HepG2 (cell line): ENCODE results near the gene CXXC5. TPM values are rescaled to one million over a fixed set of nuclear protein-coding genes. Genes with fewer than 3 reads are reported as not detected.

Source experiments
- CHD4 ChIP-seq: fragments of 200-600 bp; sonication (generic); IDR thresholded peaks from 2 replicates; pipeline ENCODE4 v1.7.0; 2017; ENCODE audit warnings: mild to moderate bottlenecking, low read length, borderline replicate concordance
- EED ChIP-seq: sonication (generic); formaldehyde crosslinking; IDR thresholded peaks from 2 replicates; pipeline ENCODE4 v1.5.0; 2020; ENCODE audit warnings: mild to moderate bottlenecking, missing genetic modification reagents
- GFI1 ChIP-seq: sonication (generic); formaldehyde crosslinking; IDR thresholded peaks from 2 replicates; pipeline ENCODE4 v1.5.0; 2020; ENCODE audit warnings: missing genetic modification reagents, mild to moderate bottlenecking, borderline replicate concordance
- HNRNPL ChIP-seq: fragments of 200-400 bp; formaldehyde crosslinking; IDR thresholded peaks from 2 replicates; pipeline ENCODE4 v1.6.1; 2017; ENCODE audit warnings: mild to moderate bottlenecking, low read depth, low read length
- IRF9 ChIP-seq: sonication (generic); formaldehyde crosslinking; IDR thresholded peaks from 2 replicates; pipeline ENCODE4 v1.8.0; 2022; ENCODE audit warnings: missing genetic modification reagents, mild to moderate bottlenecking, borderline replicate concordance
- LCORL ChIP-seq, 2 experiments: fragments of 450-650 bp in 1 of 2; sonication (generic) in 1 of 2; formaldehyde crosslinking in 1 of 2; IDR thresholded peaks; 2 replicates each; pipeline versions ENCODE4 v1.5.0 to v1.6.1; 2017 to 2020; ENCODE audit warnings: antibody characterized with exemption in 1 of 2, missing genetic modification reagents in 1 of 2
- MAFG ChIP-seq: sonication (generic); formaldehyde crosslinking; IDR thresholded peaks from 2 replicates; pipeline ENCODE4 v1.5.1; 2020; ENCODE audit warnings: mild to moderate bottlenecking, missing genetic modification reagents
- MTF2 ChIP-seq: sonication (generic); formaldehyde crosslinking; IDR thresholded peaks from 2 replicates; pipeline ENCODE4 v1.5.0; 2020; ENCODE audit warnings: missing genetic modification reagents, borderline replicate concordance
- NFE2L2 ChIP-seq: fragments of 150-350 bp; IDR thresholded peaks from 2 replicates; pipeline ENCODE4 v1.6.1; 2014; ENCODE audit warnings: low read length
- NFYB ChIP-seq: sonication (generic); formaldehyde crosslinking; IDR thresholded peaks from 2 replicates; pipeline ENCODE4 v1.4.0; 2020; ENCODE audit warnings: missing genetic modification reagents
- RBFOX2 ChIP-seq: fragments of 200-400 bp; formaldehyde crosslinking; IDR thresholded peaks from 2 replicates; pipeline ENCODE4 v1.6.1; 2017; ENCODE audit warnings: low read depth, mild to moderate bottlenecking, low read length
- RCOR2 ChIP-seq: IDR thresholded peaks from 2 replicates; pipeline ENCODE4 v1.6.1; 2016; ENCODE audit warnings: missing biosample characterization, missing genetic modification reagents
- RNF2 ChIP-seq: fragments of 450-650 bp; conservative IDR thresholded peaks from 2 replicates; pipeline ENCODE4 v1.6.1; 2016; ENCODE audit warnings: low read depth
- SIX1 ChIP-seq: sonication (generic); formaldehyde crosslinking; IDR thresholded peaks from 2 replicates; pipeline ENCODE4 v1.4.0; 2020; ENCODE audit warnings: missing genetic modification reagents, borderline replicate concordance
- SPEN ChIP-seq: sonication (generic); formaldehyde crosslinking; IDR thresholded peaks from 2 replicates; pipeline ENCODE4 v1.5.1; 2020; ENCODE audit warnings: low read depth, mild to moderate bottlenecking, missing genetic modification reagents
- SRSF9 ChIP-seq: fragments of 200-400 bp; formaldehyde crosslinking; IDR thresholded peaks from 2 replicates; pipeline ENCODE4 v1.6.1; 2018; ENCODE audit warnings: borderline replicate concordance, mild to moderate bottlenecking, low read depth, low read length; ENCODE audit not compliant: insufficient read depth, poor library complexity, severe bottlenecking
- TAF15 ChIP-seq: fragments of 200-400 bp; formaldehyde crosslinking; IDR thresholded peaks from one replicate; pipeline ENCODE4 v1.6.1; 2018; ENCODE audit warnings: mild to moderate bottlenecking, low read depth, low read length; ENCODE audit not compliant: poor library complexity, severe bottlenecking
- TBP ChIP-seq: sonication (generic); formaldehyde crosslinking; IDR thresholded peaks from 2 replicates; pipeline ENCODE4 v1.5.0; 2020; ENCODE audit warnings: missing genetic modification reagents
- TFE3 ChIP-seq: IDR thresholded peaks from 2 replicates; pipeline ENCODE4 v1.6.1; 2016
- THAP11 ChIP-seq: IDR thresholded peaks from 2 replicates; pipeline ENCODE4 v1.6.1; 2016; ENCODE audit warnings: missing biosample characterization, missing genetic modification reagents
- ZNF292 ChIP-seq: sonication (generic); formaldehyde crosslinking; IDR thresholded peaks from 2 replicates; pipeline ENCODE4 v1.8.1; 2022; ENCODE audit warnings: mild to moderate bottlenecking, low read depth, missing genetic modification reagents, borderline replicate concordance
- ZNF343 ChIP-seq: sonication (generic); formaldehyde crosslinking; IDR thresholded peaks from 2 replicates; pipeline ENCODE4 v1.4.0; 2020; ENCODE audit warnings: mild to moderate bottlenecking, missing genetic modification reagents
- ZNF549 ChIP-seq: sonication (generic); formaldehyde crosslinking; IDR thresholded peaks from 2 replicates; pipeline ENCODE4 v1.5.0; 2020; ENCODE audit warnings: missing genetic modification reagents
- ZNF563 ChIP-seq: sonication (generic); formaldehyde crosslinking; IDR thresholded peaks from 2 replicates; pipeline ENCODE4 v1.8.0; 2022; ENCODE audit warnings: mild to moderate bottlenecking, moderate library complexity, missing genetic modification reagents
- ZNF564 ChIP-seq: sonication (generic); formaldehyde crosslinking; IDR thresholded peaks from 2 replicates; pipeline ENCODE4 v1.8.1; 2023; ENCODE audit warnings: mild to moderate bottlenecking, missing genetic modification reagents
- ZSCAN29 ChIP-seq: sonication (generic); formaldehyde crosslinking; conservative IDR thresholded peaks from 2 replicates; pipeline ENCODE4 v1.4.0; 2020; ENCODE audit warnings: mild to moderate bottlenecking, missing genetic modification reagents
- polyA plus RNA-seq, 8 experiments: library from polyadenylated mRNA; depleted of rRNA in 3 of 8; stranded (reverse) in 7 of 8; unstranded in 1 of 8; fragments of >200 nt; fragmentation: Illumina TruSeq in 4 of 8; extraction: Trizol in 4 of 8; gene quantifications; 2 replicates each; pipeline versions ENCODE4 v1.2.1 to v1.2.3, GENCODE V29; 2011 to 2016; ENCODE audit warnings: low read depth in 4 of 8, missing spikeins in 1 of 8, mixed read lengths in 1 of 8; ENCODE audit not compliant: insufficient read depth in 1 of 8
- total RNA-seq, 5 experiments: library from RNA; depleted of rRNA; stranded (reverse); fragments of >200 nt; fragmentation: Illumina TruSeq; extraction: Trizol; gene quantifications; 2 replicates each; pipeline ENCODE4 v1.2.3, GENCODE V29; 2016; ENCODE audit warnings: low read depth in 1 of 5
- TF ChIP-seq, protein P1 (sequence below): sonication (generic); formaldehyde crosslinking; IDR thresholded peaks from 2 replicates; pipeline ENCODE4 v1.8.1; 2022; ENCODE audit warnings: mild to moderate bottlenecking, missing genetic modification reagents

Gene CXXC5
- total and polyA plus RNA-seq, 2 of the 13 experiments (the other 11 are each of a cell fraction or from before 2014, with no cell fraction given) = 32.3 to 33.0 TPM

GRCh38 chr5:139701056-139701741 lies 53.0 kb downstream of the CXXC5 start (continued):
- TF ChIP-seq TFE3 (CRISPR knock-in tag) (peak; percentile 59; the same call in 1 of the 2 replicates), RBFOX2 (no peak), CHD4 (no peak), SRSF9 (no peak), TBP (CRISPR knock-in tag) (no peak), NFYB (CRISPR knock-in tag) (peak; percentile 83), RNF2 (0 out of 2 replicates have a peak, but pooled peaks have one; percentile 30), IRF9 (CRISPR knock-in tag) (0 out of 2 replicates have a peak, but pooled peaks have one; percentile 38), SIX1 (CRISPR knock-in tag) (no peak), ZNF564 (CRISPR knock-in tag) (no peak), HNRNPL (peak; percentile 72; the same call in 1 of the 2 replicates), ZNF549 (CRISPR knock-in tag) (no peak), EED (CRISPR knock-in tag) (no peak), THAP11 (CRISPR knock-in tag) (peak; percentile 11; the same call in 1 of the 2 replicates), NFE2L2 (no peak), ZNF292 (CRISPR knock-in tag) (peak; percentile 89), SPEN (CRISPR knock-in tag) (peak; percentile 49; the same call in 1 of the 2 replicates), ZSCAN29 (CRISPR knock-in tag) (peak; percentile 70; the same call in 1 of the 2 replicates), ZNF343 (CRISPR knock-in tag) (no peak), RCOR2 (peak; percentile 91; the same call in 1 of the 2 replicates), GFI1 (CRISPR knock-in tag) (peak; percentile 82; the same call in 1 of the 2 replicates), ZNF563 (CRISPR knock-in tag) (no peak), LCORL (IDR thresholded peaks at IDR 0.05) (peak; percentile 42; the same call in 1 of the 2 replicates), LCORL (CRISPR knock-in tag; IDR thresholded peaks at IDR 0.05) (peak; percentile 93), TAF15 (no peak), MTF2 (CRISPR knock-in tag) (no peak), MAFG (CRISPR knock-in tag) (no peak)
- TF ChIP-seq, protein P1, sequence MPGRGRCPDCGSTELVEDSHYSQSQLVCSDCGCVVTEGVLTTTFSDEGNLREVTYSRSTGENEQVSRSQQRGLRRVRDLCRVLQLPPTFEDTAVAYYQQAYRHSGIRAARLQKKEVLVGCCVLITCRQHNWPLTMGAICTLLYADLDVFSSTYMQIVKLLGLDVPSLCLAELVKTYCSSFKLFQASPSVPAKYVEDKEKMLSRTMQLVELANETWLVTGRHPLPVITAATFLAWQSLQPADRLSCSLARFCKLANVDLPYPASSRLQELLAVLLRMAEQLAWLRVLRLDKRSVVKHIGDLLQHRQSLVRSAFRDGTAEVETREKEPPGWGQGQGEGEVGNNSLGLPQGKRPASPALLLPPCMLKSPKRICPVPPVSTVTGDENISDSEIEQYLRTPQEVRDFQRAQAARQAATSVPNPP (CRISPR knock-in tag) = no peak
